ENCODE measurements around the gene AP1G2. TPM values are rescaled to one million over a fixed set of nuclear protein-coding genes. Genes with fewer than 3 reads are reported as not detected.

The AP1G2 gene
- total and polyA plus RNA-seq, 2 of the 4 experiments (the other 2 are of a cell fraction), result 2.9 to 19.2 TPM

DNA sequence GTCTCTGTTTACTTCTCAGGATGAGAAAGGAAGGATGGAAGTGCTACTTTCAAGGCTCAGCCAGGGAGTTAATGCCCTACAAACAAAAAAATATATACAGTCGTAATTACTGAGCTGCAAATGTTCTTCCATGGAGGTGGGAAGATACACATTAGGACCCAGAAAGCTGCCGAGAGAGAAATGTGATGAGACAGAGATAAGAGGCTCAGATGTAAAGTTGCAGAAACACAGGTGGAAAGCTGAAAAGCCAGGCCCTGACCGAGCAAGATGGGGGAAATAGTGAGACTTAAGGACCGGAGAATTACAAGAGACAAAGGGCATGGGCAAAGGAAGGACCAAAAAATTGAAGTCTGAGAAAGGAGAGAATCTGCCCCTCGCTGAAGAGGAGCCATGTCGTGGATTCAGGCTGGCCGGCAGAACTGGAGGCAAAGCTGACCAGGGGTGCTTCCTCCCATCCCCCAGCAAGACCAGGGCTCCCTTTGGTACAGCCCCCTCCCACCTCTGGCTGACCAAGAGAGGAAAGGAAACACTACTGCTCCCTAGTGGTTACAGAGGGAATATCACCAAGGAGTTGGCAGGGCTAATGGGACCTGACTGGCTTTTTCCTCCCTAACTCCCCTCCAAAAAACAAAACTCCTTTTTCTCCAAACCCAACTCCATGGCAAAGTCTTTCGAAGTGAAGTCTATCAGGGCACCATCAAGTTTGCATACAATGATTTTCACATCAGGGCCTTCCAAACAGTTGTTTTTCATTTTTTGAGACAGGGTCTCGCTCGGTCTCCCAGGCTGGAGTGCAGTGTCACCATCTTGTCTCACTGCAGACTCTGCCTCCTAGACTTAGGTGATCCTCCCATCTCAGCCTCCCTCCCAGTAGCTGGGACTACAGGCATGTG, 28.1 kb downstream of the AP1G2 start:
- H3K27ac ChIP-seq (ENCODE audit: insufficient read depth, low read length), result no peak overlapping the region
- no peaks in the 10 kb centered on the region for H3K36me3 ChIP-seq (ENCODE audit: control insufficient read depth, insufficient read depth, low read length)
- no peak overlapping the region; a peak in 1 of 4 replicates for H4K8ac ChIP-seq (ENCODE audit: low read depth in 2 of 2, low read length in 2 of 2)
- ChIA-PET POLR2A (ENCODE audit: unreplicated experiment) (no interaction called here), CTCF (no interaction called here)
- H3K4me1 ChIP-seq (ENCODE audit: control insufficient read depth, insufficient read depth, low read length), result peaks cover 6% of the 10 kb centered on the region
- H3K9me1 ChIP-seq (ENCODE audit: insufficient read depth, low read length), result no peaks in the 10 kb centered on the region
- TF ChIP-seq MXI1 (IDR thresholded peaks at IDR 0.05; ENCODE audit: borderline replicate concordance, low read depth, low read length) (no peak), MAZ (IDR thresholded peaks at IDR 0.05; ENCODE audit: borderline replicate concordance, low read depth, low read length) (peak; percentile 51; the same call in 1 of the 2 replicates), MAFK (IDR thresholded peaks at IDR 0.05; ENCODE audit: low read depth, low read length) (no peak), RAD21 (IDR thresholded peaks at IDR 0.05; ENCODE audit: low read length) (peak; percentile 34), BHLHE40 (IDR thresholded peaks at IDR 0.05; ENCODE audit: low read depth, low read length) (no peak)
- TF ChIP-seq, protein P1, sequence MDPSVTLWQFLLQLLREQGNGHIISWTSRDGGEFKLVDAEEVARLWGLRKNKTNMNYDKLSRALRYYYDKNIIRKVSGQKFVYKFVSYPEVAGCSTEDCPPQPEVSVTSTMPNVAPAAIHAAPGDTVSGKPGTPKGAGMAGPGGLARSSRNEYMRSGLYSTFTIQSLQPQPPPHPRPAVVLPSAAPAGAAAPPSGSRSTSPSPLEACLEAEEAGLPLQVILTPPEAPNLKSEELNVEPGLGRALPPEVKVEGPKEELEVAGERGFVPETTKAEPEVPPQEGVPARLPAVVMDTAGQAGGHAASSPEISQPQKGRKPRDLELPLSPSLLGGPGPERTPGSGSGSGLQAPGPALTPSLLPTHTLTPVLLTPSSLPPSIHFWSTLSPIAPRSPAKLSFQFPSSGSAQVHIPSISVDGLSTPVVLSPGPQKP (IDR thresholded peaks at IDR 0.05; ENCODE audit: borderline replicate concordance, low read depth, low read length), result no peak
- TF ChIP-seq, protein P2, sequence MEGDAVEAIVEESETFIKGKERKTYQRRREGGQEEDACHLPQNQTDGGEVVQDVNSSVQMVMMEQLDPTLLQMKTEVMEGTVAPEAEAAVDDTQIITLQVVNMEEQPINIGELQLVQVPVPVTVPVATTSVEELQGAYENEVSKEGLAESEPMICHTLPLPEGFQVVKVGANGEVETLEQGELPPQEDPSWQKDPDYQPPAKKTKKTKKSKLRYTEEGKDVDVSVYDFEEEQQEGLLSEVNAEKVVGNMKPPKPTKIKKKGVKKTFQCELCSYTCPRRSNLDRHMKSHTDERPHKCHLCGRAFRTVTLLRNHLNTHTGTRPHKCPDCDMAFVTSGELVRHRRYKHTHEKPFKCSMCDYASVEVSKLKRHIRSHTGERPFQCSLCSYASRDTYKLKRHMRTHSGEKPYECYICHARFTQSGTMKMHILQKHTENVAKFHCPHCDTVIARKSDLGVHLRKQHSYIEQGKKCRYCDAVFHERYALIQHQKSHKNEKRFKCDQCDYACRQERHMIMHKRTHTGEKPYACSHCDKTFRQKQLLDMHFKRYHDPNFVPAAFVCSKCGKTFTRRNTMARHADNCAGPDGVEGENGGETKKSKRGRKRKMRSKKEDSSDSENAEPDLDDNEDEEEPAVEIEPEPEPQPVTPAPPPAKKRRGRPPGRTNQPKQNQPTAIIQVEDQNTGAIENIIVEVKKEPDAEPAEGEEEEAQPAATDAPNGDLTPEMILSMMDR (conservative IDR thresholded peaks at IDR 0.05; ENCODE audit: low read depth, low read length), result peak; percentile 57
- H2BK5ac ChIP-seq (ENCODE audit: low read depth, low read length, poor library complexity, severe bottlenecking), result no peak overlapping the region
- no peak overlapping the region for H2BK20ac ChIP-seq (ENCODE audit: low read depth, low read length)
- H3K9ac ChIP-seq (ENCODE audit: low read depth, low read length), result no peak overlapping the region
- H2BK120ac ChIP-seq (ENCODE audit: low read depth, low read length), result no peak overlapping the region
- no peak overlapping the region for H4K5ac ChIP-seq (ENCODE audit: low read depth, low read length)
- no peak overlapping the region for H3K4me2 ChIP-seq (ENCODE audit: low read depth, low read length)
- peak overlapping the region; percentile 24 for H2AFZ ChIP-seq (replicated peaks; ENCODE audit: low read length, poor library complexity)
- H3K23ac ChIP-seq (ENCODE audit: low read depth, low read length), result no peak overlapping the region
- no peak overlapping the region for H3K4ac ChIP-seq (ENCODE audit: low read depth, low read length)
- H3K9me3 ChIP-seq (ENCODE audit: control insufficient read depth, insufficient read depth, low read length), result no peaks in the 10 kb centered on the region
- H2AK5ac ChIP-seq (ENCODE audit: low read depth, low read length), result no peak overlapping the region
- WGBS, 2 experiments (ENCODE audit: extremely low coverage in 2 of 2, insufficient read length in 1 of 2), result 50% methylated on average over 6 of the region's 10 CpGs; no CpG with 5 or more reads in 1 of the 2 experiments
- intact Hi-C loops (cut with micrococcal nuclease) (no loop called here), in situ Hi-C loops (cut with MboI; ENCODE audit: low sequenced_read_pairs) (no loop called here), dilution Hi-C loops (cut with HindIII; ENCODE audit: low sequenced_read_pairs, unreplicated experiment) (no loop called here)
- no peak overlapping the region for H4K91ac ChIP-seq (ENCODE audit: insufficient read depth, low read depth, low read length)
- no peak overlapping the region for H3K56ac ChIP-seq (ENCODE audit: extremely low read depth, insufficient read depth, low read length)
- no peaks in the 10 kb centered on the region for H3K27me3 ChIP-seq (ENCODE audit: control insufficient read depth, insufficient read depth, low read length)
- H3K4me3 ChIP-seq (ENCODE audit: insufficient read depth, low read depth, low read length), result no peak overlapping the region
- no peak overlapping the region for H3K18ac ChIP-seq (ENCODE audit: low read depth, low read length)
- no peak overlapping the region for H2AK9ac ChIP-seq (replicated peaks; ENCODE audit: low read depth, low read length, poor library complexity)
- no peaks in the 10 kb centered on the region for H3K79me1 ChIP-seq (ENCODE audit: low read depth in 1 of 2, low read length in 2 of 2)
- no peaks in the 10 kb centered on the region; the same call in 1 of the 2 replicates for H4K20me1 ChIP-seq (ENCODE audit: insufficient read depth, low read length)
- ATAC-seq (ENCODE audit: low read depth) (peak; percentile 83), DNase-seq (peak; percentile 28)
- no peak overlapping the region for H2BK15ac ChIP-seq (ENCODE audit: low read depth, low read length)
- no TSS peak for BruUV-seq (replicated peaks)
- no peak overlapping the region for H3K14ac ChIP-seq (replicated peaks; ENCODE audit: low read depth, low read length)

All from IMR-90 (cell line).